Panc1 (cell line): Measurements from ENCODE around the gene GPS2. TPM values are rescaled to one million over a fixed set of nuclear protein-coding genes. Genes with fewer than 3 reads are reported as not detected.

ENCODE experiments used
- ATAC-seq: fragments of 200-7000 bp; cut with Tn5 transposase; 2 replicates; pipeline ENCODE4 v1.9.1; 2020; ENCODE audit warnings: mild to moderate bottlenecking, moderate library complexity
- BruUV-seq: library from RNA; stranded (reverse); fragments of 400-500 nt; replicated peaks from 2 replicates; lab custom pipeline; 2021; lab: Mats Ljungman, UMichigan
- CTCF ChIA-PET: fragments of 300-600 bp; sonication (Branson Sonifier 250); formaldehyde crosslinking; loops from one replicate; lab custom pipeline; 2022; ENCODE audit warnings: antibody characterized with exemption; lab: Charles Lee
- POLR2A ChIA-PET: fragments of 300-600 bp; sonication (Branson Sonifier 250); formaldehyde crosslinking; loops from one replicate; lab custom pipeline; 2022; ENCODE audit warnings: antibody characterized with exemption; lab: Charles Lee
- DNase-seq: peaks from one replicate; pipeline ENCODE4 v3.0.0-alpha.2; 2010; ENCODE audit warnings: low read depth, low spot score
- H3K27ac ChIP-seq: 2 replicates; pipeline ENCODE4 v1.5.1; 2011; ENCODE audit warnings: mild to moderate bottlenecking, low read length, inconsistent platforms
- H3K27me3 ChIP-seq: fragments of 200-500 bp; sonication (Bioruptor generic); 2 replicates; pipeline ENCODE4 v1.6.0; 2014; ENCODE audit warnings: low read length, inconsistent platforms; ENCODE audit not compliant: control insufficient read depth, insufficient read depth
- H3K36me3 ChIP-seq: fragments of 200-500 bp; sonication (Bioruptor generic); 2 replicates; pipeline ENCODE4 v1.5.1; 2014; ENCODE audit warnings: inconsistent platforms, mild to moderate bottlenecking, low read length, moderate library complexity; ENCODE audit not compliant: control insufficient read depth, insufficient read depth
- H3K4me1 ChIP-seq: 2 replicates; pipeline ENCODE4 v1.5.1; 2011; ENCODE audit warnings: inconsistent platforms, mild to moderate bottlenecking, low read length, moderate library complexity; ENCODE audit not compliant: control insufficient read depth, insufficient read depth
- H3K4me3 ChIP-seq, 2 experiments: 2 replicates each; pipeline ENCODE4 v1.5.1; 2011 to 2012; ENCODE audit warnings: low read depth in 2 of 2, low read length in 2 of 2, mild to moderate bottlenecking in 2 of 2, inconsistent platforms in 1 of 2, moderate library complexity in 1 of 2
- H3K9me3 ChIP-seq: fragments of 200-500 bp; sonication (Bioruptor generic); 2 replicates; pipeline ENCODE4 v1.5.1; 2014; ENCODE audit warnings: low read depth, mild to moderate bottlenecking, inconsistent platforms, low read length, moderate library complexity; ENCODE audit not compliant: control insufficient read depth, insufficient read depth
- POLR2AphosphoS5 ChIP-seq: IDR thresholded peaks from 2 replicates; pipeline ENCODE4 v1.6.1; 2012; ENCODE audit warnings: mild to moderate bottlenecking, low read depth, low read length, moderate library complexity
- SIN3A ChIP-seq: IDR thresholded peaks from 2 replicates; pipeline ENCODE4 v1.6.1; 2012; ENCODE audit warnings: low read depth, mild to moderate bottlenecking, low read length, moderate library complexity, borderline replicate concordance; ENCODE audit not compliant: insufficient read depth
- TCF7L2 ChIP-seq: IDR thresholded peaks from 2 replicates; pipeline ENCODE4 v1.6.1; 2011; ENCODE audit warnings: mild to moderate bottlenecking, low read depth, low read length, inconsistent platforms
- in situ Hi-C: cut with HindIII; loops from 2 replicates; pipeline ENCODE4 v1.10.0; 2016; ENCODE audit warnings: low sequenced_read_pairs, low pct_unique_long_range_greater_than_20kb
- intact Hi-C: fragments of 100-400 bp; cut with micrococcal nuclease; formaldehyde crosslinking; loops from one replicate; pipeline ENCODE4 v1.10.0; 2022; ENCODE audit not compliant: unreplicated experiment
- total RNA-seq: library from RNA; stranded (reverse); gene quantifications from one replicate; pipeline ENCODE4 v1.2.1, GENCODE V29; 2021; ENCODE audit not compliant: unreplicated experiment
- TF ChIP-seq, protein P1 (sequence below): fragments of 450-650 bp; IDR thresholded peaks from 2 replicates; pipeline ENCODE4 v1.5.1; 2017; ENCODE audit warnings: mild to moderate bottlenecking
- TF ChIP-seq, protein P2 (sequence below), 2 experiments: IDR thresholded peaks; 2 replicates each; pipeline ENCODE4 v1.6.1; 2011 to 2012; ENCODE audit warnings: low read depth in 2 of 2, control low read depth in 1 of 2, low read length in 1 of 2, mild to moderate bottlenecking in 1 of 2, moderate library complexity in 1 of 2; ENCODE audit not compliant: insufficient read depth in 1 of 2

GPS2 gene
- total RNA-seq, 1 experiment from 2014 or later = 96.6 TPM

DNA sequence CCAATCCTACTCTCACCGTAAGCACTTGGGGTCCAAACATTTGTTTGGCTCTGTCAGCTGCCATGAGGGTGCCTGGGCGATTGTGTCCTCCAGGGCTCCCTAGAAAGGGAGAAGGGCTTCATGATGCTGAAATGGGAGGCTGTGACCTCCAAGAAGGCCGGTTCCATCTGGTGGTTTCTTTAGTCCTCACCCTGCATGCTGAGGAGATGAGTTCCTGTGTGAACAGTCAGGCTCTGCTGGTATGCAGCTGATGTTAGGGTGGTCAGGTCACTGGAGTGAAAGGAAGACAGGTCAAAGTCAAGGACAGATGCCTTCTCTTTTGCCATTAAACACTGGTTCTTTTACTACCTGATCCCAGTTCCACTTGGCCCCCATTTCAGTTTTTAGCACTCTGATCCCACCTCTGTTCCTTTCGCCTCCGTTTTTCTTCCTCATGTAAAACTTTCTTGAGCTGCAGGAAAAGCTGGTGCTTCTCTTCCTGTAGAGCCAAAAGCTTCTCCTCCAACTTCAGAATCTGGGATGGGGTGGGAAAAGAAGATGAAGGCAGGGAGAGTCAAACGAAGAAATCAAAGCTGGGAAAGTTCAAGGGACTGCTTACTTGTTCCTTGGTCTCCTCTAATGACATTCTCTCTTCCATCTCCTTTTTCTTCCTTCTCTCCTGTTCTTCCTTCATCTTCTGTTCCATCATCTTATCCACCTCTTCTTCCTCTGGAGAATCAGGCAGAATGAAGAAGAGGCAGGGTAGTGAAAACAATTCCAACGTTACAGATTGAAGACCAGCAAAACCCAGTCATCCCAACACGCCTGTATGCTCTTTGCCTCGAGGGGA is 1.1 kb downstream of the GPS2 start:
- ATAC-seq (no peak), DNase-seq (no peak)
- ChIA-PET CTCF (interaction anchor here (0.8 to 1.3 kb wide), 2 partner anchors 17 to 33 kb away, joined by 4 to 13 read pairs; partner anchors contain the start of gene SLC2A4), POLR2A (interaction anchor here (1.0 to 1.9 kb wide), 2 partner anchors 16 to 33 kb away, joined by 3 to 5 read pairs; partner anchors contain the start of gene SLC2A4)
- intact Hi-C loops = no loop called here
- peak overlapping the region; percentile 88 for H3K27ac ChIP-seq
- H3K4me3 ChIP-seq = peak overlapping the region; percentile 66 to 75
- H3K4me1 ChIP-seq = peaks cover 42% of the 10 kb centered on the region
- TF ChIP-seq, protein P1, sequence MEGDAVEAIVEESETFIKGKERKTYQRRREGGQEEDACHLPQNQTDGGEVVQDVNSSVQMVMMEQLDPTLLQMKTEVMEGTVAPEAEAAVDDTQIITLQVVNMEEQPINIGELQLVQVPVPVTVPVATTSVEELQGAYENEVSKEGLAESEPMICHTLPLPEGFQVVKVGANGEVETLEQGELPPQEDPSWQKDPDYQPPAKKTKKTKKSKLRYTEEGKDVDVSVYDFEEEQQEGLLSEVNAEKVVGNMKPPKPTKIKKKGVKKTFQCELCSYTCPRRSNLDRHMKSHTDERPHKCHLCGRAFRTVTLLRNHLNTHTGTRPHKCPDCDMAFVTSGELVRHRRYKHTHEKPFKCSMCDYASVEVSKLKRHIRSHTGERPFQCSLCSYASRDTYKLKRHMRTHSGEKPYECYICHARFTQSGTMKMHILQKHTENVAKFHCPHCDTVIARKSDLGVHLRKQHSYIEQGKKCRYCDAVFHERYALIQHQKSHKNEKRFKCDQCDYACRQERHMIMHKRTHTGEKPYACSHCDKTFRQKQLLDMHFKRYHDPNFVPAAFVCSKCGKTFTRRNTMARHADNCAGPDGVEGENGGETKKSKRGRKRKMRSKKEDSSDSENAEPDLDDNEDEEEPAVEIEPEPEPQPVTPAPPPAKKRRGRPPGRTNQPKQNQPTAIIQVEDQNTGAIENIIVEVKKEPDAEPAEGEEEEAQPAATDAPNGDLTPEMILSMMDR = no peak
- TF ChIP-seq POLR2AphosphoS5 (peak; percentile 11; the same call in 1 of the 2 replicates), SIN3A (no peak)
- TF ChIP-seq, protein P2, sequence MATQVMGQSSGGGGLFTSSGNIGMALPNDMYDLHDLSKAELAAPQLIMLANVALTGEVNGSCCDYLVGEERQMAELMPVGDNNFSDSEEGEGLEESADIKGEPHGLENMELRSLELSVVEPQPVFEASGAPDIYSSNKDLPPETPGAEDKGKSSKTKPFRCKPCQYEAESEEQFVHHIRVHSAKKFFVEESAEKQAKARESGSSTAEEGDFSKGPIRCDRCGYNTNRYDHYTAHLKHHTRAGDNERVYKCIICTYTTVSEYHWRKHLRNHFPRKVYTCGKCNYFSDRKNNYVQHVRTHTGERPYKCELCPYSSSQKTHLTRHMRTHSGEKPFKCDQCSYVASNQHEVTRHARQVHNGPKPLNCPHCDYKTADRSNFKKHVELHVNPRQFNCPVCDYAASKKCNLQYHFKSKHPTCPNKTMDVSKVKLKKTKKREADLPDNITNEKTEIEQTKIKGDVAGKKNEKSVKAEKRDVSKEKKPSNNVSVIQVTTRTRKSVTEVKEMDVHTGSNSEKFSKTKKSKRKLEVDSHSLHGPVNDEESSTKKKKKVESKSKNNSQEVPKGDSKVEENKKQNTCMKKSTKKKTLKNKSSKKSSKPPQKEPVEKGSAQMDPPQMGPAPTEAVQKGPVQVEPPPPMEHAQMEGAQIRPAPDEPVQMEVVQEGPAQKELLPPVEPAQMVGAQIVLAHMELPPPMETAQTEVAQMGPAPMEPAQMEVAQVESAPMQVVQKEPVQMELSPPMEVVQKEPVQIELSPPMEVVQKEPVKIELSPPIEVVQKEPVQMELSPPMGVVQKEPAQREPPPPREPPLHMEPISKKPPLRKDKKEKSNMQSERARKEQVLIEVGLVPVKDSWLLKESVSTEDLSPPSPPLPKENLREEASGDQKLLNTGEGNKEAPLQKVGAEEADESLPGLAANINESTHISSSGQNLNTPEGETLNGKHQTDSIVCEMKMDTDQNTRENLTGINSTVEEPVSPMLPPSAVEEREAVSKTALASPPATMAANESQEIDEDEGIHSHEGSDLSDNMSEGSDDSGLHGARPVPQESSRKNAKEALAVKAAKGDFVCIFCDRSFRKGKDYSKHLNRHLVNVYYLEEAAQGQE (IDR thresholded peaks at IDR 0.05; ENCODE audit: insufficient read depth in 1 of 2, low read depth in 2 of 2, low read length in 1 of 2) = no peak
- H3K9me3 ChIP-seq = no peaks in the 10 kb centered on the region
- H3K27me3 ChIP-seq = no peaks in the 10 kb centered on the region
- BruUV-seq = TSS peak; percentile 97
- in situ Hi-C loops = no loop called here
- peaks cover 29% of the 10 kb centered on the region for H3K36me3 ChIP-seq

DNA sequence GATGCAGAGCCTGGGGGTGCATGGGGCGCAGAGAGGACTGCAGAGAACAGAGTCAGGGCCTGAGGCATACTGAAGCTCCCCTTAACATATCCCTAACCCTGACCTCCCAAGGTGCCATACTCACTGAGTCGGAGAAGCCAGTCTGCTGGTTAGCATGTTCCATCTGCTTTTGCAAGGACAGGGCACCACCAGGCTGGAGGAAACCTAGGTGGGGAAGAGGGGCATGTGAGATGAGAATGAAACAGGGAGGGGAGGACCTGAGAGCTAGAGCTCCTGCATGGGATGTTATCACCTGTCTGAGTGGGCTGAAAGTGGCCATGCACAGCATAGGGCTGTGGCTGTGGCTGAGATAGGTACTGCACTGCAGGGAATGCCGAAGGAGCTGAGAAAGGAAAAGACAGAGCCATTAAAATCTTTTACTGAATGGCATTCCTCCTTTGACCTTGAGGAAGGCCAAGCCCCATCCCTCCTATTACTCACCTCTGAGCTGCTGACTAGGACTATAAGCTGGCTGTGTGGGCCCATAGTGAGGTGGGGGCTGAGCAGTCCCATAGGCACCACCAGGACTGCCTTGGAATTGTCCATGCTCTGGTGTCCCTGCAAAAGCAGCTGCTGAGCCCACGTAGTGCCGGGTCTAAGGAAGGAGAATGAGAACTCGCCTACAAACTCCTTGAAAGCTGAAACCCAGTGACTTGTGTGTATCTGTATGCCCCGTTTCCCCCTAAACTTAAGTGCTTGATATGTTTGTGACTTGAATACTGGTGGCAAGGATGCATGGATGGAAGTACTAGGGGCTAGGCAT is 1.9 kb downstream of the GPS2 start:
- H3K36me3 ChIP-seq = peaks cover 29% of the 10 kb centered on the region
- peaks cover 42% of the 10 kb centered on the region for H3K4me1 ChIP-seq
- intact Hi-C loops (no loop called here), in situ Hi-C loops (no loop called here)
- no peaks in the 10 kb centered on the region for H3K9me3 ChIP-seq
- no TSS peak for BruUV-seq
- TF ChIP-seq SIN3A (no peak), TCF7L2 (no peak), POLR2AphosphoS5 (peak; percentile 36; the same call in 1 of the 2 replicates)
- TF ChIP-seq, protein P1 = no peak
- TF ChIP-seq, protein P2 (IDR thresholded peaks at IDR 0.05; ENCODE audit: insufficient read depth in 1 of 2, low read depth in 2 of 2, low read length in 1 of 2) = no peak
- no peak for DNase-seq
- H3K27me3 ChIP-seq = no peaks in the 10 kb centered on the region
- peak; percentile 56 for ATAC-seq
- CTCF ChIA-PET = interaction anchor here (0.8 to 1.3 kb wide), 3 partner anchors 16 to 32 kb away, joined by 3 to 13 read pairs (median 4); partner anchors contain the start of gene SLC2A4
- peak overlapping the region; percentile 88; the same call in 1 of the 2 replicates for H3K27ac ChIP-seq
- peak overlapping the region in 1 of 2 experiments; percentile 75; a peak in 1 of 4 replicates for H3K4me3 ChIP-seq
- POLR2A ChIA-PET = interaction anchor here (0.5 to 1.9 kb wide), 4 partner anchors 17 to 818 kb away, joined by 3 to 5 read pairs (median 4); partner anchors contain the start of gene SLC2A4
